ENCODE data around the gene CWC15.

Gene CWC15

DNA sequence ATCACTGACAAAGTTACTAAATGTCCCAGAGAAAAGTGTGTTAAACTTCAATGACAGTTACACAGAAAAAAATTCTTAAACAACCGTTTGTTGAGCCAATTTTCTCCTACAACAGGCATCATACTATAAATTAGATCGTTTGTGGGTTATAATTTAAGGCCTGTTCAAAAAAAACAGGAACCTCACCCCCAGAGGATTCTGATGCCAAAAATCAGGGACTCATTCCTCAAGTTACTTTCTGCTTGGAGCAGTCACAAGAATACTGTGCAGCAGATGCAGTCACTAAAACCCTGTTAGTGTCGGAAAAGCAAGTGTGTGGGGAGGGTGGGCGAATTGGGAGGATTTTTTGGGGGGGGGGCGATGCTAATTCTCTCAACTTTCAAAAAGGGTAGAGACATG is 657 bp downstream of the CWC15 start:
- DNase-seq (ENCODE audit: low read depth), result no peak
- TF ChIP-seq, protein P1, sequence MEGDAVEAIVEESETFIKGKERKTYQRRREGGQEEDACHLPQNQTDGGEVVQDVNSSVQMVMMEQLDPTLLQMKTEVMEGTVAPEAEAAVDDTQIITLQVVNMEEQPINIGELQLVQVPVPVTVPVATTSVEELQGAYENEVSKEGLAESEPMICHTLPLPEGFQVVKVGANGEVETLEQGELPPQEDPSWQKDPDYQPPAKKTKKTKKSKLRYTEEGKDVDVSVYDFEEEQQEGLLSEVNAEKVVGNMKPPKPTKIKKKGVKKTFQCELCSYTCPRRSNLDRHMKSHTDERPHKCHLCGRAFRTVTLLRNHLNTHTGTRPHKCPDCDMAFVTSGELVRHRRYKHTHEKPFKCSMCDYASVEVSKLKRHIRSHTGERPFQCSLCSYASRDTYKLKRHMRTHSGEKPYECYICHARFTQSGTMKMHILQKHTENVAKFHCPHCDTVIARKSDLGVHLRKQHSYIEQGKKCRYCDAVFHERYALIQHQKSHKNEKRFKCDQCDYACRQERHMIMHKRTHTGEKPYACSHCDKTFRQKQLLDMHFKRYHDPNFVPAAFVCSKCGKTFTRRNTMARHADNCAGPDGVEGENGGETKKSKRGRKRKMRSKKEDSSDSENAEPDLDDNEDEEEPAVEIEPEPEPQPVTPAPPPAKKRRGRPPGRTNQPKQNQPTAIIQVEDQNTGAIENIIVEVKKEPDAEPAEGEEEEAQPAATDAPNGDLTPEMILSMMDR (IDR thresholded peaks at IDR 0.05; ENCODE audit: insufficient read depth, low read depth, low read length, missing control alignments), result no peak
- H3K4me3 ChIP-seq (ENCODE audit: low read depth, low read length), result peak overlapping the region; percentile 88

DNA sequence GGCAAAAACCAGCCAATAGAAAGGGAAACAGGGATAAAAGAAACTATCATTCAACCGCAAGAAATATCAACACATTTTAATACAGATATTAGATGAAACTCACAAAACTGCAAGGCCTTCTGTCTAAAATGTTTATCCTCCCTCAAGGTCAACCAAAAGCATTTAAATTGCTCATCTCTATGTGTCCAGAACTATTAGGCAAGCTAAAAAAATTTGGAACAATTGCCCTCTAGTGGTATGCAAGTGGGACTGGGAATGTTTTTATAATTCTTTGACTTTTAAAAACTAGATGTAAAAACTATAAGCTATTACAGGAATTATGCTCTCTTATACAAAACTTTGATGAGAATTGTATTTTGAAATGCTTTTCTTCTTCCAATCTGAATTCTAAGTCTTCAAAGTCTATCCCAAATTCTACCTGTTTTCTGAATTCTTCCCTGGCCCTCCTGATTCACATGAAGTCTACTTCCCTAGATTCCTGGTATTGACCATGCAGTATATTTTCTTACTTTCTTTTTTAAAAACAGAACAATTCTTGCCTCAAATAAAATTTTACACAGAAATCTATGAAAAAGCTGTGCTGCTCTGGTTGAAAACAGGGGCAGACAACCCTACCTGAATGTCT is 4.9 kb downstream of the CWC15 start:
- no peak overlapping the region for H3K4me3 ChIP-seq (ENCODE audit: low read depth, low read length)
- TF ChIP-seq, protein P1 (IDR thresholded peaks at IDR 0.05; ENCODE audit: insufficient read depth, low read depth, low read length, missing control alignments), result peak; percentile 26
- DNase-seq (ENCODE audit: low read depth), result no peak

DNA sequence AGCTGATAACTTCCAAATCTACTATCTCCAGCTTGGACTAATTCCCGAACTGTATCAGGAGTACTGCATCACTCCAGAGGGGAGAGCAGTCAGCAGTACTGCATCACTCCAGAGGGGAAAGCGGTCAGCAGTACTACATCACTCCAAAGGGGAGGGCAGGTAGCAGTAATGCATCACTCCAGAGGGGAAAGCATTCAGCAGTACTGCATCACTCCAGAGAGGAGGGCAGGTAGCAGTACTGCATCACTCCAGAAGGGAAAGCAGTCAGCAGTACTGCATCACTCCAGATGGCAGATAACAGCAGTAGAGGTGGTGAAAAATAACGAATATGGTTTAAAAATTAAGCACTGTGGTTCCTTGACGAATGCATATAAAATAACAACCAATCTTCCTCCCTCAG is 8.4 kb downstream of the CWC15 start:
- no peak overlapping the region for H3K4me3 ChIP-seq (ENCODE audit: low read depth, low read length)
- no peak for DNase-seq (ENCODE audit: low read depth)
- TF ChIP-seq, protein P1 (IDR thresholded peaks at IDR 0.05; ENCODE audit: insufficient read depth, low read depth, low read length, missing control alignments), result no peak

DNA sequence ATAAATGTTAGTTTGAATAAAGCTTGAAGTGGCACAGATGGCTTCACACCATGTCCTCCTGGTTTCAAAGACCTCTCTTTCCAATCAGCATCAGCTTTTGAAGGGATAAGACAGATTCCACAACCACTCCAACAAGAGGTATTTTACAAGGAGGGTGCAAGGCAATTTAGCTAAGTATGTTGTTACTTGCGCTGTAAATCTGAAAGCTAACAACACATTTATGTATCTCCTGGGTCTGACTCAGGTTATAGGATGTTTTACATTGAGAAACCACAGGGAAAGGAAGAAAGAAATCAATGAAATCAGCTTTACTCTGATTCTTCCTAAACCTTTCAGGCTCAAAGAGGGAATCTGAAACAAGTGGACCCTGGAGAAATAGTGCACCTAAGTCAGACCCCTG is 12.1 kb downstream of the CWC15 start:
- TF ChIP-seq, protein P1 (IDR thresholded peaks at IDR 0.05; ENCODE audit: insufficient read depth, low read depth, low read length, missing control alignments), result no peak
- no peak for DNase-seq (ENCODE audit: low read depth)
- no peak overlapping the region for H3K4me3 ChIP-seq (ENCODE audit: low read depth, low read length)

DNA sequence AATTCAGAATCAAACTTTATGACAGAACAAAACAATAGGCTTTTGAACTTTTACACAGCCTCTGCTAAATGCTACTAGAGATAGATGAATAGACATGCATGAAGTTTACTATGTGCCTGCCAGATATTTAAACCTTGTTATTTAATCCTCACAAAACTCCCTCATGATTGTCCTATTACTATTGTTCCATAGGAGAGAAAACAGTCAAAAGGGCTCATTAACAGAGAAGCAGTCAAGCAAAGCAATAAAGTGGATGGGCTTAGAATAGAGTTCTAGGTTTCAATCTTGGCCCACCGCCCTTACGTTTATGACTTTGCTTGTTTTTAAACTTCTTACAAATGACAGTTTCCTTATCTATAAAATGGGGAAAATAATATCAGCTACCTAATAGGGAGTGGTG is 12.9 kb downstream of the CWC15 start:
- no peak overlapping the region for H3K4me3 ChIP-seq (ENCODE audit: low read depth, low read length)
- no peak for DNase-seq (ENCODE audit: low read depth)
- TF ChIP-seq, protein P1 (IDR thresholded peaks at IDR 0.05; ENCODE audit: insufficient read depth, low read depth, low read length, missing control alignments), result no peak

DNA sequence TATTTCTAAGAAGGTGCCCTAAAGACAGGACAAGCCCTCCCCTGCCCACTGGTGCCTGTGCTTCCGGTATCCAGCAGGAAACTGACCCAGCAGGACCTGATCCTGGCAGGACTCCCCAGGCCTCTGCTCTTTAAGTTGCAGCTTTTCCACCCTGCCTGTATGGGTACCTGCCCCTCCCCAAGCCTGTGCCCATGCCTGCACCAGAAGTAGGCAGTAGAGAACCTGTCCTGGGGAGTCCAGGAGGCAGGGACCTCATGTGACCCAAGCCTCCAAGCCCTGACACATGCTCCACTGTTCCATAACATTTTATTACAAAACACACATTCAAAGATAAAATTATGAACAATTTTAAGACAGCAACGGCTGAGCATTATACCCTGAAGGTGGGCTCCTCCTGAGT is 14.2 kb downstream of the CWC15 start:
- DNase-seq (ENCODE audit: low read depth), result no peak
- TF ChIP-seq, protein P1 (IDR thresholded peaks at IDR 0.05; ENCODE audit: insufficient read depth, low read depth, low read length, missing control alignments), result no peak
- no peak overlapping the region for H3K4me3 ChIP-seq (ENCODE audit: low read depth, low read length)

DNA sequence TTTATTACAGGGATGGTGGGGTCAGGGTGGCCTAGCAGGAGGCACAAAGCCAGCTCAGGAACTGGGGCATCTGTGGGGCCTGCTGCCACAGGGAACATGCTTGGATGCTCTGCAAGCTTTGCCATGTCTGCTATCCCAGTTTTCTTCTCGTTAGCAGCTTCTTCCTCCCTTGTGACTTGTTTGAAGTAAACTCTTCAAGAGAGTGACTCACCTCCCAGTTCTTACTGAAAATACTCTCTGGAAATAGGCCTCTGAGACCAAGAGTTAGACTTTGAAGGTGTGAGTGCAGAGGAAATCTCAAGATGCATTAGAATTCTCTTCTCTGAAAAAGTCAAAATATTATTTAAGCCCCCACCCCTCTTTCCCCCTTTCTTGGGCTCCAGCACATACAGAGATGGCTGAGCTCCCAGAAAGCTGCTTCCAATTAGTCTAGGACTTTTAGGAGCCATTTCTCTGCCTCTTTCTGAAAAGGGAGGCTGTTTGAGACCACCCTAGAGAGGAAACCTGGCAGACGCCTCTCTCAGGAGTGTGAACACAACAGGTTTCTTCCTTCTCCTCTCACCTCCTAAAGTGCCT is 15.1 kb downstream of the CWC15 start:
- no peak for DNase-seq (ENCODE audit: low read depth)
- no peak overlapping the region for H3K4me3 ChIP-seq (ENCODE audit: low read depth, low read length)

More for the DNA sequence above, 15.1 kb downstream of the CWC15 start:
- TF ChIP-seq, protein P1 (IDR thresholded peaks at IDR 0.05; ENCODE audit: insufficient read depth, low read depth, low read length, missing control alignments), result no peak
